Thoracic aorta (tissue), 2 donors: Measurements from ENCODE around the gene PXMP2. TPM values are rescaled to one million over a fixed set of nuclear protein-coding genes. Genes with fewer than 3 reads are reported as not detected.

Experiments
- ATAC-seq: fragments of 150-250 bp; one replicate; pipeline ENCODE4 v1.8.0; 2017; ENCODE audit warnings: low read depth; ENCODE audit not compliant: insufficient number of reproducible peaks, low FRiP score
- DNase-seq: peaks from one replicate; pipeline ENCODE4 v3.0.0-alpha.2; 2020; ENCODE audit warnings: low spot score
- H3K27ac ChIP-seq, 2 donors: fragments of 200-600 bp; sonication (generic); 1 replicate in 1 of 2; 2 replicates in 1 of 2; pipeline ENCODE4 v1.5.1; 2016; ENCODE audit warnings: mild to moderate bottlenecking in 2 of 2, moderate library complexity in 2 of 2
- H3K27me3 ChIP-seq: fragments of 200-600 bp; sonication (generic); replicated peaks from 2 replicates; pipeline ENCODE4 v1.6.0; 2016; ENCODE audit warnings: mild to moderate bottlenecking; ENCODE audit not compliant: insufficient read depth
- H3K36me3 ChIP-seq: fragments of 200-600 bp; sonication (generic); one replicate; pipeline ENCODE4 v1.5.1; 2016
- H3K4me1 ChIP-seq, 2 donors: fragments of 200-600 bp; sonication (generic); 1 replicate in 1 of 2; 2 replicates in 1 of 2; pipeline versions ENCODE4 v1.5.1 to v1.6.0; 2016; ENCODE audit warnings: low read depth in 2 of 2, mild to moderate bottlenecking in 1 of 2; ENCODE audit not compliant: control insufficient read depth in 1 of 2
- H3K4me3 ChIP-seq: fragments of 200-600 bp; sonication (generic); 2 replicates; pipeline ENCODE4 v1.5.1; 2016; ENCODE audit warnings: mild to moderate bottlenecking
- H3K9me3 ChIP-seq: fragments of 200-600 bp; sonication (generic); 2 replicates; pipeline ENCODE4 v1.5.1; 2016
- total RNA-seq, 2 donors: library from RNA; depleted of rRNA; stranded (reverse); fragments of >200 nt; gene quantifications; one replicate each; pipeline versions ENCODE4 v1.1.0 to v1.2.3, GENCODE V29; 2016
- TF ChIP-seq, protein P1 (sequence below): fragments of 200-600 bp; sonication (generic); IDR thresholded peaks from one replicate; pipeline ENCODE4 v1.5.1; 2019; ENCODE audit warnings: antibody characterized with exemption

Gene PXMP2
- total RNA-seq, 2 donors from 2014 or later: 56.9 to 62.7 TPM

DNA sequence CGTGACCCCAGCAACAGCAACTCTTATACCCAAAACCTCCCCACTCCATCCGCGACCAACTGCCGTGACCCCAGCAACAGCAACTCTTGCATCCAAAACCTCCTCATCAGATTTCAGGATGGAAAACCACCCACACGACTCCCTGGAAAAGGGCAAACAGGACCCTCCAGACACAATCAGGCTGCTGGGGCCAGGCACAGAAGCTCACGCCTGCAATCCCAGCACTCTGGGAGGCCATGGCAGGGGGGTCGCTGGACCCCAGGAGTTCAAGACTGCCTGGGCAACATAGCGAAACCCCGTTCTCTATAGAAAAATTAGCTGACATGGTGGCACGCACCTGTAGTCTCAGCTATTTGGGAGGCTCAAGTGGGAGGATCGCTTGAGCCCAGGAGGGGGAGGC is 43.0 kb downstream of the PXMP2 start:
- no peak overlapping the region for H3K27ac ChIP-seq
- no peaks in the 10 kb centered on the region for H3K9me3 ChIP-seq
- H3K4me3 ChIP-seq: no peak overlapping the region
- H3K36me3 ChIP-seq: peaks cover 85% of the 10 kb centered on the region
- no peaks in the 10 kb centered on the region for H3K27me3 ChIP-seq
- DNase-seq: no peak
- no peak for ATAC-seq
- TF ChIP-seq, protein P1, sequence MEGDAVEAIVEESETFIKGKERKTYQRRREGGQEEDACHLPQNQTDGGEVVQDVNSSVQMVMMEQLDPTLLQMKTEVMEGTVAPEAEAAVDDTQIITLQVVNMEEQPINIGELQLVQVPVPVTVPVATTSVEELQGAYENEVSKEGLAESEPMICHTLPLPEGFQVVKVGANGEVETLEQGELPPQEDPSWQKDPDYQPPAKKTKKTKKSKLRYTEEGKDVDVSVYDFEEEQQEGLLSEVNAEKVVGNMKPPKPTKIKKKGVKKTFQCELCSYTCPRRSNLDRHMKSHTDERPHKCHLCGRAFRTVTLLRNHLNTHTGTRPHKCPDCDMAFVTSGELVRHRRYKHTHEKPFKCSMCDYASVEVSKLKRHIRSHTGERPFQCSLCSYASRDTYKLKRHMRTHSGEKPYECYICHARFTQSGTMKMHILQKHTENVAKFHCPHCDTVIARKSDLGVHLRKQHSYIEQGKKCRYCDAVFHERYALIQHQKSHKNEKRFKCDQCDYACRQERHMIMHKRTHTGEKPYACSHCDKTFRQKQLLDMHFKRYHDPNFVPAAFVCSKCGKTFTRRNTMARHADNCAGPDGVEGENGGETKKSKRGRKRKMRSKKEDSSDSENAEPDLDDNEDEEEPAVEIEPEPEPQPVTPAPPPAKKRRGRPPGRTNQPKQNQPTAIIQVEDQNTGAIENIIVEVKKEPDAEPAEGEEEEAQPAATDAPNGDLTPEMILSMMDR: no peak
- H3K4me1 ChIP-seq: no peaks in the 10 kb centered on the region

GRCh38 chr12:132731574-132731973 is 44.2 kb downstream of the PXMP2 start:
- TF ChIP-seq, protein P1: no peak

GRCh38 chr12:132734206-132734605 is 46.8 kb downstream of the PXMP2 start:
- H3K36me3 ChIP-seq: peaks cover 90% of the 10 kb centered on the region
- H3K9me3 ChIP-seq: no peaks in the 10 kb centered on the region
- H3K4me1 ChIP-seq: no peaks in the 10 kb centered on the region
- no peaks in the 10 kb centered on the region for H3K27me3 ChIP-seq
- no peak overlapping the region for H3K27ac ChIP-seq
- H3K4me3 ChIP-seq: no peak overlapping the region
- ATAC-seq (no peak), DNase-seq (no peak)
- TF ChIP-seq, protein P1: no peak

More at GRCh38 chr12:132731574-132731973, 44.2 kb downstream of the PXMP2 start:
- Histone ChIP-seq H3K27ac (no peak overlapping the region), H3K4me3 (no peak overlapping the region), H3K36me3 (peaks cover 87% of the 10 kb centered on the region), H3K9me3 (no peaks in the 10 kb centered on the region), H3K4me1 (no peaks in the 10 kb centered on the region), H3K27me3 (no peaks in the 10 kb centered on the region)
- DNase-seq (no peak), ATAC-seq (no peak)

GRCh38 chr12:132735496-132735895 is 48.1 kb downstream of the PXMP2 start:
- Histone ChIP-seq H3K4me3 (no peak overlapping the region), H3K36me3 (peaks cover 92% of the 10 kb centered on the region), H3K9me3 (no peaks in the 10 kb centered on the region), H3K27ac (no peak overlapping the region), H3K27me3 (no peaks in the 10 kb centered on the region), H3K4me1 (no peaks in the 10 kb centered on the region)
- no peak for ATAC-seq
- TF ChIP-seq, protein P1: no peak
- DNase-seq: no peak

DNA sequence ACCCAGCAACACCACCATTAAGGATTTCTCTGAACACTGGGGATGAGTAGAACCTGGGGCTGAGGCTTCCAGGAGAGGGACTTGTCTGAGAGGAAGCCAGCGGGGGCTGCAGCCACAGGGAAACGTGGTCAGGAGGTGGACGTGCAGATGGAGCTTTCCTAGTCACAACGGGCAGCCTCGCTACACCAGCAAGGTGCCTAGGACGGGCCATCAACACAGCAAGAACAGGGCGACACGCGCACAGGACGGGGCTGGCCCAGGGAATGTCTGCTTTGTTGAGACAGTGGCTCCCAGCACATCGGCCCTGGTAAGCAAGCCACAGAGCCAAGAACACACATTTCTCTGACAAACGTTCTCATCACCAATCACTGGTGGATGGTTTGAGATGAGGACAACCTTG is 49.0 kb downstream of the PXMP2 start:
- peaks cover 92% of the 10 kb centered on the region for H3K36me3 ChIP-seq
- H3K27me3 ChIP-seq: no peaks in the 10 kb centered on the region
- no peak overlapping the region for H3K27ac ChIP-seq
- no peaks in the 10 kb centered on the region for H3K9me3 ChIP-seq
- ATAC-seq (no peak), DNase-seq (no peak)
- no peaks in the 10 kb centered on the region for H3K4me1 ChIP-seq
- TF ChIP-seq, protein P1: no peak
- H3K4me3 ChIP-seq: no peak overlapping the region
